A673 (cell line): ENCODE measurements around the gene DNAH12. TPM values are rescaled to one million over a fixed set of nuclear protein-coding genes. Genes with fewer than 3 reads are reported as not detected.

ENCODE experiments used
- Bru-seq: library from RNA; stranded (reverse); fragments of 400-500 nt; gene quantifications from one replicate; lab custom pipeline; 2021; lab: Mats Ljungman, UMichigan
- BruChase-seq, 2 experiments: library from RNA; stranded (reverse); fragments of 400-500 nt; gene quantifications; one replicate each; lab custom pipeline; 2021; lab: Mats Ljungman, UMichigan
- BruUV-seq: library from RNA; stranded (reverse); fragments of 400-500 nt; replicated peaks from 2 replicates; lab custom pipeline; 2021; lab: Mats Ljungman, UMichigan
- CTCF ChIA-PET: fragments of 300-600 bp; sonication (Branson Sonifier 250); formaldehyde crosslinking; loops from one replicate; lab custom pipeline; 2022; ENCODE audit warnings: antibody characterized with exemption; lab: Charles Lee
- POLR2A ChIA-PET: fragments of 300-600 bp; sonication (Branson Sonifier 250); formaldehyde crosslinking; loops from one replicate; lab custom pipeline; 2022; ENCODE audit warnings: antibody characterized with exemption; ENCODE audit not compliant: low non-redundant PET; lab: Charles Lee
- DNase-seq: peaks from one replicate; pipeline ENCODE4 v3.0.0-alpha.2; 2015; ENCODE audit warnings: low spot score
- H3K27ac ChIP-seq: fragments of 200-600 bp; sonication (generic); 2 replicates; pipeline ENCODE4 v1.5.1; 2016; ENCODE audit warnings: mixed run types, low read depth, mild to moderate bottlenecking, mixed read lengths, antibody characterized with exemption, low read length; ENCODE audit not compliant: poor library complexity, severe bottlenecking
- H3K27me3 ChIP-seq: fragments of 200-600 bp; sonication (generic); replicated peaks from 2 replicates; pipeline ENCODE4 v1.6.1; 2017; ENCODE audit warnings: mixed run types, low read depth, mild to moderate bottlenecking, mixed read lengths, antibody characterized with exemption, low read length; ENCODE audit not compliant: insufficient read depth, poor library complexity
- H3K36me3 ChIP-seq: fragments of 200-600 bp; sonication (generic); 2 replicates; pipeline ENCODE4 v1.6.1; 2016; ENCODE audit warnings: mixed run types, mild to moderate bottlenecking, mixed read lengths, antibody characterized with exemption, low read length; ENCODE audit not compliant: insufficient read depth, poor library complexity, severe bottlenecking
- H3K4me1 ChIP-seq: fragments of 200-600 bp; sonication (generic); 2 replicates; pipeline ENCODE4 v1.6.1; 2017; ENCODE audit warnings: mixed run types, mild to moderate bottlenecking, mixed read lengths, antibody characterized with exemption, low read length; ENCODE audit not compliant: insufficient read depth, poor library complexity, severe bottlenecking
- H3K4me3 ChIP-seq: fragments of 200-600 bp; sonication (generic); 2 replicates; pipeline ENCODE4 v1.5.1; 2016; ENCODE audit warnings: low read depth, mixed run types, mild to moderate bottlenecking, mixed read lengths, low read length; ENCODE audit not compliant: poor library complexity, severe bottlenecking
- H3K9me3 ChIP-seq: fragments of 200-600 bp; sonication (generic); 2 replicates; pipeline ENCODE4 v1.6.1; 2016; ENCODE audit warnings: mixed run types, low read depth, mild to moderate bottlenecking, mixed read lengths, antibody characterized with exemption, low read length; ENCODE audit not compliant: poor library complexity, severe bottlenecking
- EZH2 ChIP-seq: fragments of 200-600 bp; sonication (generic); IDR thresholded peaks from 2 replicates; pipeline ENCODE4 v1.6.1; 2017; ENCODE audit warnings: borderline replicate concordance, low read depth, mild to moderate bottlenecking, mixed read lengths, antibody characterized with exemption, low read length; ENCODE audit not compliant: poor library complexity, severe bottlenecking
- intact Hi-C: fragments of 100-400 bp; cut with micrococcal nuclease; formaldehyde crosslinking; loops from one replicate; pipeline ENCODE4 v1.10.0; 2022; ENCODE audit not compliant: unreplicated experiment
- long read RNA-seq: library from polyadenylated mRNA; stranded (forward); transcript quantifications from one replicate; pipeline ENCODE4 v2.0.0, GENCODE V29; 2022
- total RNA-seq: library from RNA; stranded (reverse); gene quantifications from 2 replicates; pipeline ENCODE4 v1.2.3, GENCODE V29; 2021
- TF ChIP-seq, protein P1 (sequence below): fragments of 300-800, 200-600 bp; sonication (generic); conservative IDR thresholded peaks from 2 replicates; pipeline ENCODE4 v1.5.1; 2017; ENCODE audit warnings: low read depth, mild to moderate bottlenecking, antibody characterized with exemption, low read length, moderate library complexity, mixed read lengths

Gene DNAH12, protein sequence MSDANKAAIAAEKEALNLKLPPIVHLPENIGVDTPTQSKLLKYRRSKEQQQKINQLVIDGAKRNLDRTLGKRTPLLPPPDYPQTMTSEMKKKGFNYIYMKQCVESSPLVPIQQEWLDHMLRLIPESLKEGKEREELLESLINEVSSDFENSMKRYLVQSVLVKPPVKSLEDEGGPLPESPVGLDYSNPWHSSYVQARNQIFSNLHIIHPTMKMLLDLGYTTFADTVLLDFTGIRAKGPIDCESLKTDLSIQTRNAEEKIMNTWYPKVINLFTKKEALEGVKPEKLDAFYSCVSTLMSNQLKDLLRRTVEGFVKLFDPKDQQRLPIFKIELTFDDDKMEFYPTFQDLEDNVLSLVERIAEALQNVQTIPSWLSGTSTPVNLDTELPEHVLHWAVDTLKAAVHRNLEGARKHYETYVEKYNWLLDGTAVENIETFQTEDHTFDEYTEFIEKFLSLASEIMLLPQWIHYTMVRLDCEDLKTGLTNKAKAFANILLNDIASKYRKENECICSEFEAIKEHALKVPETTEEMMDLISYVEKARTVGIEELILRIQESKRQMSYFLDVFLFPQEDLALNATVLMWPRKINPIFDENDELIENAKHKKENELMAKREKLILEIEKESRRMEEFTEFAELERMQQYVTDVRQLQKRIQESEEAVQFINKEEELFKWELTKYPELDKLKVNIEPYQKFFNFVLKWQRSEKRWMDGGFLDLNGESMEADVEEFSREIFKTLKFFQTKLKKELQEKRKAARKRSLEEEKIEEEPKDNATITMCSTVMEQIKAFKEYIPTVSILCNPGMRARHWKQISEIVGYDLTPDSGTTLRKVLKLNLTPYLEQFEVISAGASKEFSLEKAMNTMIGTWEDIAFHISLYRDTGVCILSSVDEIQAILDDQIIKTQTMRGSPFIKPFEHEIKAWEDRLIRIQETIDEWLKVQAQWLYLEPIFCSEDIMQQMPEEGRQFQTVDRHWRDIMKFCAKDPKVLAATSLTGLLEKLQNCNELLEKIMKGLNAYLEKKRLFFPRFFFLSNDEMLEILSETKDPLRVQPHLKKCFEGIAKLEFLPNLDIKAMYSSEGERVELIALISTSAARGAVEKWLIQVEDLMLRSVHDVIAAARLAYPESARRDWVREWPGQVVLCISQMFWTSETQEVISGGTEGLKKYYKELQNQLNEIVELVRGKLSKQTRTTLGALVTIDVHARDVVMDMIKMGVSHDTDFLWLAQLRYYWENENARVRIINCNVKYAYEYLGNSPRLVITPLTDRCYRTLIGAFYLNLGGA (N-terminal part only)
- total RNA-seq (not detected in 2 replicates), Bru-seq, nascent RNA (percentile 4 among the genes with signal in this experiment), BruChase-seq, experiment 1, labeled RNA remaining after a 2-hour chase (percentile 4 among the genes with signal in this experiment), BruChase-seq, experiment 2, labeled RNA remaining after a 6-hour chase (percentile 7 among the genes with signal in this experiment)
- long read RNA-seq = 0 reads

DNA sequence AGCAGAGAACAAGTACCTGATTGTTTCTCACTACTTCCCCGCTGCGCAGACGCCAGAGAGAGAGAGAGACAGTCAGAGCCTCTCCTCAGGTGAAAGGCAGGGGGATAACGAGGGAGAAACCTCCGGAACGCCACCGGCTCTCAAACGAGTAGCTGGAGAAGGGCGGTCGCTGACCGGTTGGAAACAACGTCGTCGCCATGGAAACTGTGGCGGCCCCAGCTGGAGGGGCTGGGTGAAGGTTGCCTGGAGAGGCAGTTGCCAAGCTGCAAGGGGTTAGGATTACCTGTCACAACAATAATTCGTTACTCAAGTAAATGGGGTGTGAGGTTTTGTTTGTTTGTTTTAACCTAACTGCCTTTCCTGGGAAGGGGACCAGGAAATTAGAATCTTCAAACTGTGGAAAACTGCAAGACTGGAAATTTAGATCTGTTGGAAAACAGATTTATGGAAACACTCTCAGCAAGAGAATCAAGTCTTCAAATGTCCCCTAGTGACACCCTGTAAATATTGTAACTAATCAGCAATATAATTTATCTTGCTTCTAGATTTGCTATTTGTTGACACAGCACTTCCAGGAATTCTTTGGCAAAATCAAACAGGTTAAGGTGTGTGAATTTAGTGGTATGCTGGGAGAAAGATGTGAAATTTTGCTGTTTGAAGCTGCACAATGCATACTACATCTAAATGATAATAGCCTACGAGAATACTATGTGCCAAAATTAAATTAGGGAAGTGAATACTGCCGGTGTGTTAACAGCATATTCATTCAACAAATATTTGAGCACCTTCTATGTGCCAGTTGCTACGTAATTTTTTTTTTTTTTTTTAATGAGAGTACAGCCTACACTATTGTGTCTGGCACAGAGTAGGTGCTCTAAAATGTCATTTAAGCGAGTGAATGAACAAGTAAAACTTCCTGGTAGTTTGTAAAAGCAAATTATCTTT, at the start of gene DNAH12:
Gene DNAH12, minus strand, starts transcription at position 164 of the 945 bp plus-strand sequence. CDS start 1,474 bp downstream, outside the sequence.
- Histone ChIP-seq H3K4me1 (no peaks in the 10 kb centered on the region), H3K9me3 (no peaks in the 10 kb centered on the region), H3K27me3 (no peaks in the 10 kb centered on the region), H3K36me3 (no peaks in the 10 kb centered on the region), H3K4me3 (no peak within 1 kb of the TSS), H3K27ac (no peak within 1 kb of the TSS)
- TF ChIP-seq EZH2 = no peak
- intact Hi-C loops = no loop called here
- ChIA-PET CTCF (no interaction called here), POLR2A (no interaction called here)
- peak; percentile 4 for DNase-seq
- no TSS peak for BruUV-seq

DNA sequence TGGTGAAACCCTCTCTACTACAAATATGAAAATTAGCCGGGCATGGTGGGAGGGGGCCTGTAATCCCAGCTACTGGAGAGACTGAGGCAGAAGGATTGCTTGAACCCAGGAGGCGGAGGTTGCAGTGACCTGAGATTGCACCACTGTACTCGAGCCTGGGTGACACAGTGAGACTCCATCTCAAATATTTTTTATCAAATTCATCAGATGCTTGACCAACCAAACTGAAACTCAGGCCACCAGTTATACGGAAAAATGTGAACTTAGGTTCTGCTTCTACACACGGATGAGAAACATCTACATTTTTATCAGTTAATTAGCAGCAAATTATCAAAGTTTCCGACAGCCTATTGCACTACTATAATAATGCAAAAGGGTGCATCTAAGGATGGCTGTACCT, 48.2 kb upstream of the DNAH12 start:
- intact Hi-C loops = no loop called here
- TF ChIP-seq, protein P1, sequence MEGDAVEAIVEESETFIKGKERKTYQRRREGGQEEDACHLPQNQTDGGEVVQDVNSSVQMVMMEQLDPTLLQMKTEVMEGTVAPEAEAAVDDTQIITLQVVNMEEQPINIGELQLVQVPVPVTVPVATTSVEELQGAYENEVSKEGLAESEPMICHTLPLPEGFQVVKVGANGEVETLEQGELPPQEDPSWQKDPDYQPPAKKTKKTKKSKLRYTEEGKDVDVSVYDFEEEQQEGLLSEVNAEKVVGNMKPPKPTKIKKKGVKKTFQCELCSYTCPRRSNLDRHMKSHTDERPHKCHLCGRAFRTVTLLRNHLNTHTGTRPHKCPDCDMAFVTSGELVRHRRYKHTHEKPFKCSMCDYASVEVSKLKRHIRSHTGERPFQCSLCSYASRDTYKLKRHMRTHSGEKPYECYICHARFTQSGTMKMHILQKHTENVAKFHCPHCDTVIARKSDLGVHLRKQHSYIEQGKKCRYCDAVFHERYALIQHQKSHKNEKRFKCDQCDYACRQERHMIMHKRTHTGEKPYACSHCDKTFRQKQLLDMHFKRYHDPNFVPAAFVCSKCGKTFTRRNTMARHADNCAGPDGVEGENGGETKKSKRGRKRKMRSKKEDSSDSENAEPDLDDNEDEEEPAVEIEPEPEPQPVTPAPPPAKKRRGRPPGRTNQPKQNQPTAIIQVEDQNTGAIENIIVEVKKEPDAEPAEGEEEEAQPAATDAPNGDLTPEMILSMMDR = no peak
- TF ChIP-seq EZH2 = no peak
- Histone ChIP-seq H3K36me3 (no peaks in the 10 kb centered on the region), H3K27ac (no peak overlapping the region), H3K4me3 (no peak overlapping the region), H3K27me3 (no peaks in the 10 kb centered on the region), H3K4me1 (no peaks in the 10 kb centered on the region), H3K9me3 (no peaks in the 10 kb centered on the region)
- ChIA-PET CTCF (no interaction called here), POLR2A (no interaction called here)
- no peak for DNase-seq
- no TSS peak for BruUV-seq

DNA sequence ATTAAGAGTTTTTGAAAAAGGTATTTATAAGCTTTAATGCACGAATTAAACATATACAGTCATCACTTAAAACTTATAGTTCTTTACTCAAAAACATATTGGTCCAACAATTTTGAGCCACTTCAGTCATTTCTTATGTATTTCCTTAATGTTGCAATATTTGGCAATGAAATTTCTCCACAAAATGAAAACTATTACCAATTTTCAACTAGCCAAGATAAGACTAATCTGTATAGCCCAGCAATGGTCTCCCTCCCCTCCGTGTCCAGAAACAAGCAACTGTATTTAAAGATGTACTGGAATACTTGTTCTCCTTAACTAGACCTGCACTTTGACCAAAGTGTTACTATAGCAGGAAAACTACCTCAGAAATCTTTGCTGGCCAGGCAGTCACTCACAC, 43.8 kb upstream of the DNAH12 start:
- POLR2A ChIA-PET = no interaction called here
- CTCF ChIA-PET = no interaction called here
- H3K27ac ChIP-seq = no peak overlapping the region
- BruUV-seq = no TSS peak
- no peaks in the 10 kb centered on the region for H3K27me3 ChIP-seq
- H3K9me3 ChIP-seq = no peaks in the 10 kb centered on the region
- no peaks in the 10 kb centered on the region for H3K4me1 ChIP-seq
- no peak for TF ChIP-seq EZH2
- TF ChIP-seq, protein P1 = no peak
- H3K4me3 ChIP-seq = no peak overlapping the region
- intact Hi-C loops = no loop called here
- DNase-seq = no peak
- peaks cover 3% of the 10 kb centered on the region for H3K36me3 ChIP-seq
